Calu3 (cell line): ENCODE data around the gene ZNF433. TPM values are rescaled to one million over a fixed set of nuclear protein-coding genes. Genes with fewer than 3 reads are reported as not detected.
A peak's percentile ranks its signal among the peaks of the same experiment; 100 is the strongest.
"Not testable (repeated sequence)": the region's sequence is repeated elsewhere in the genome, so short reads cannot be mapped to it uniquely, and the experiment has no call there.

Experiments
- Bru-seq: library from RNA; stranded (reverse); fragments of 400-500 nt; gene quantifications from one replicate; lab custom pipeline; 2021; lab: Mats Ljungman, UMichigan
- BruChase-seq, 2 experiments: library from RNA; stranded (reverse); fragments of 400-500 nt; gene quantifications; one replicate each; lab custom pipeline; 2021; lab: Mats Ljungman, UMichigan
- BruUV-seq: library from RNA; stranded (reverse); fragments of 400-500 nt; replicated peaks from 2 replicates; lab custom pipeline; 2021; lab: Mats Ljungman, UMichigan
- CTCF ChIA-PET: fragments of 300-600 bp; sonication (Branson Sonifier 250); formaldehyde crosslinking; loops from one replicate; lab custom pipeline; 2022; ENCODE audit warnings: antibody characterized with exemption; lab: Charles Lee
- DNase-seq: peaks from one replicate; pipeline ENCODE4 v3.0.0; 2022
- H3K27ac Mint-ChIP-seq: one replicate; pipeline ENCODE4 v1.8.0; 2022; ENCODE audit warnings: mixed read lengths; ENCODE audit not compliant: unreplicated experiment
- H3K27me3 Mint-ChIP-seq: one replicate; pipeline ENCODE4 v1.8.0; 2022; ENCODE audit warnings: mixed read lengths; ENCODE audit not compliant: unreplicated experiment
- H3K36me3 Mint-ChIP-seq: one replicate; pipeline ENCODE4 v1.8.0; 2022; ENCODE audit warnings: mild to moderate bottlenecking, moderate library complexity, mixed read lengths; ENCODE audit not compliant: insufficient read depth, unreplicated experiment
- H3K4me1 Mint-ChIP-seq: one replicate; pipeline ENCODE4 v1.8.0; 2022; ENCODE audit warnings: mild to moderate bottlenecking, low read depth, mixed read lengths; ENCODE audit not compliant: unreplicated experiment
- H3K4me3 Mint-ChIP-seq: one replicate; pipeline ENCODE4 v1.8.0; 2022; ENCODE audit warnings: mild to moderate bottlenecking, low read depth, moderate library complexity, mixed read lengths; ENCODE audit not compliant: unreplicated experiment
- H3K9me3 Mint-ChIP-seq: one replicate; pipeline ENCODE4 v1.8.0; 2022; ENCODE audit warnings: low read depth, mixed read lengths; ENCODE audit not compliant: unreplicated experiment
- CTCF ChIP-seq: fragments of 200-600 bp; IDR thresholded peaks from one replicate; pipeline ENCODE4 v1.8.0; 2022; ENCODE audit warnings: antibody characterized with exemption; ENCODE audit not compliant: unreplicated experiment
- intact Hi-C: fragments of 100-400 bp; cut with micrococcal nuclease; formaldehyde crosslinking; loops from one replicate; pipeline ENCODE4 v1.10.0; 2022; ENCODE audit not compliant: unreplicated experiment
- long read RNA-seq: library from polyadenylated mRNA; stranded (forward); transcript quantifications from one replicate; pipeline ENCODE4 v2.0.0, GENCODE V29; 2022
- total RNA-seq: library from RNA; stranded (reverse); gene quantifications from 2 replicates; pipeline ENCODE4 v1.2.3, GENCODE V29; 2022

Gene ZNF433
- total RNA-seq, result 3.0 and 3.7 TPM in 2 replicates
- Bru-seq, nascent RNA, result percentile 49 among the genes with signal in this experiment
- percentile 49 among the genes with signal in this experiment for BruChase-seq, experiment 1, labeled RNA remaining after a 6-hour chase
- percentile 56 among the genes with signal in this experiment for BruChase-seq, experiment 2, labeled RNA remaining after a 2-hour chase
- long read RNA-seq, partial matches to known transcripts, result 0 of 1 reads
- long read RNA-seq, other reads (novel, unspliced or antisense), result 0 of 1 reads

- peaks cover 9% of the 10 kb centered on the region for H3K36me3 Mint-ChIP-seq
- H3K27ac Mint-ChIP-seq, result no peak within 1 kb of the TSS
- no peaks in the 10 kb centered on the region for H3K4me1 Mint-ChIP-seq
- peak; percentile 94 for DNase-seq
- H3K9me3 Mint-ChIP-seq, result no peaks in the 10 kb centered on the region
- CTCF ChIA-PET, result interaction anchor here (0.6 to 1.5 kb wide), 4 partner anchors 17 to 466 kb away, joined by 3 to 4 read pairs (median 4); partner anchors contain the start of gene ZNF878
- no peaks in the 10 kb centered on the region for H3K27me3 Mint-ChIP-seq
- peak within 1 kb of the TSS; percentile 76 for H3K4me3 Mint-ChIP-seq
- no peak for TF ChIP-seq CTCF
- BruUV-seq, result no TSS peak
- intact Hi-C loops, result no loop called here
These were observed at the start of gene ZNF433 for GRCh38 chr19:12035220-12036172. Gene ZNF433 (minus strand): TSS chr19:12035679. CDS start chr19:12035539, 140 bp downstream.

- H3K4me1 Mint-ChIP-seq, H3K36me3 Mint-ChIP-seq, DNase-seq, H3K4me3 Mint-ChIP-seq, H3K27me3 Mint-ChIP-seq, H3K9me3 Mint-ChIP-seq, H3K27ac Mint-ChIP-seq, BruUV-seq, intact Hi-C loops: not testable (repeated sequence)
- CTCF ChIA-PET, result interaction anchor here (0.6 kb wide), 1 partner anchor 44 kb away, joined by 4 read pairs; no protein-coding TSS in a partner anchor
These were observed 47.9 kb upstream of the ZNF433 start for GRCh38 chr19:12083336-12083735.

- H3K9me3 Mint-ChIP-seq, result peaks cover 5% of the 10 kb centered on the region
- no peak for TF ChIP-seq CTCF
- CTCF ChIA-PET, result no interaction called here
- no peaks in the 10 kb centered on the region for H3K36me3 Mint-ChIP-seq
- no peak overlapping the region for H3K27ac Mint-ChIP-seq
- no TSS peak for BruUV-seq
- no peaks in the 10 kb centered on the region for H3K4me1 Mint-ChIP-seq
- no peaks in the 10 kb centered on the region for H3K27me3 Mint-ChIP-seq
- no peak overlapping the region for H3K4me3 Mint-ChIP-seq
- no peak for DNase-seq
- intact Hi-C loops, result no loop called here
These were observed 41.9 kb upstream of the ZNF433 start for GRCh38 chr19:12077375-12077774.

GRCh38 chr19:12076331-12076730 lies 40.9 kb upstream of the ZNF433 start:
- H3K4me3 Mint-ChIP-seq, BruUV-seq, DNase-seq, H3K9me3 Mint-ChIP-seq, H3K36me3 Mint-ChIP-seq, CTCF ChIA-PET, H3K27me3 Mint-ChIP-seq, H3K27ac Mint-ChIP-seq, intact Hi-C loops, H3K4me1 Mint-ChIP-seq: not testable (repeated sequence)

- CTCF ChIA-PET, result no interaction called here
- Mint-ChIP-seq H3K27ac (no peak overlapping the region), H3K27me3 (no peaks in the 10 kb centered on the region), H3K4me1 (no peaks in the 10 kb centered on the region), H3K4me3 (no peak overlapping the region), H3K36me3 (no peaks in the 10 kb centered on the region), H3K9me3 (peaks cover 5% of the 10 kb centered on the region)
- no peak for DNase-seq
- no peak for TF ChIP-seq CTCF
- no TSS peak for BruUV-seq
- intact Hi-C loops, result no loop called here
These were observed 40.2 kb upstream of the ZNF433 start for GRCh38 chr19:12075538-12076139.
